DOHH2 (cell line): ENCODE data around the gene PLS3.
"Not testable (repeated sequence)": the region's sequence is repeated elsewhere in the genome, so short reads cannot be mapped to it uniquely, and the experiment has no call there.

Experiments used
- H3F3A ChIP-seq: fragments of 200-600 bp; sonication (generic), shearing (Covaris generic); 2 replicates; pipeline ENCODE4 v1.6.0; 2016; ENCODE audit warnings: antibody characterized with exemption, mild to moderate bottlenecking; ENCODE audit not compliant: control insufficient read depth, insufficient read depth
- H3K27ac ChIP-seq: fragments of 200-600 bp; sonication (generic); 2 replicates; pipeline ENCODE4 v1.5.1; 2014; ENCODE audit warnings: low read depth, mild to moderate bottlenecking, low read length, moderate library complexity
- H3K27me3 ChIP-seq: fragments of 200-600 bp; sonication (generic); 2 replicates; pipeline ENCODE4 v1.6.1; 2014; ENCODE audit warnings: mild to moderate bottlenecking, low read length, mixed read lengths; ENCODE audit not compliant: control insufficient read depth
- H3K36me3 ChIP-seq: fragments of 200-600 bp; sonication (generic); 2 replicates; pipeline ENCODE4 v1.6.1; 2014; ENCODE audit warnings: mild to moderate bottlenecking, low read length, moderate library complexity, mixed read lengths; ENCODE audit not compliant: control insufficient read depth
- H3K4me1 ChIP-seq: fragments of 200-600 bp; sonication (generic); 2 replicates; pipeline ENCODE4 v1.6.1; 2014; ENCODE audit warnings: mild to moderate bottlenecking, low read length, mixed read lengths; ENCODE audit not compliant: control insufficient read depth
- H3K4me2 ChIP-seq: fragments of 200-600 bp; sonication (generic); 2 replicates; pipeline ENCODE4 v1.6.0; 2014; ENCODE audit warnings: mild to moderate bottlenecking, low read length, moderate library complexity
- H3K4me3 ChIP-seq: fragments of 200-600 bp; sonication (generic); 2 replicates; pipeline ENCODE4 v1.5.1; 2014; ENCODE audit warnings: mild to moderate bottlenecking, low read length, mixed read lengths
- H3K79me2 ChIP-seq: fragments of 200-600 bp; sonication (generic); 2 replicates; pipeline ENCODE4 v1.6.1; 2014; ENCODE audit warnings: mild to moderate bottlenecking, low read length, mixed read lengths; ENCODE audit not compliant: control insufficient read depth
- H3K9me2 ChIP-seq: fragments of 200-600 bp; sonication (generic); replicated peaks from 2 replicates; pipeline ENCODE4 v1.6.1; 2014; ENCODE audit warnings: mild to moderate bottlenecking, low read length, mixed read lengths; ENCODE audit not compliant: control insufficient read depth
- H3K9me3 ChIP-seq: fragments of 200-600 bp; sonication (generic); 2 replicates; pipeline ENCODE4 v1.6.1; 2014; ENCODE audit warnings: antibody characterized with exemption, low read length, mixed read lengths; ENCODE audit not compliant: control insufficient read depth, insufficient read depth
- H4K20me1 ChIP-seq: fragments of 200-600 bp; sonication (generic); 2 replicates; pipeline ENCODE4 v1.6.0; 2014; ENCODE audit warnings: low read depth, mild to moderate bottlenecking, antibody characterized with exemption, low read length, moderate library complexity; ENCODE audit not compliant: control insufficient read depth, insufficient read depth
- EZH2phosphoT487 ChIP-seq: fragments of 200-600 bp; sonication (generic); IDR thresholded peaks from 2 replicates; pipeline ENCODE4 v1.6.1; 2017; ENCODE audit warnings: borderline replicate concordance, mild to moderate bottlenecking, antibody characterized with exemption, low read length, moderate library complexity, mixed read lengths
- TF ChIP-seq, protein P1 (sequence below): fragments of 200-600 bp; sonication (generic); IDR thresholded peaks from one replicate; pipeline ENCODE4 v1.5.1; 2014; ENCODE audit warnings: antibody characterized with exemption, mild to moderate bottlenecking, low read depth, low read length; ENCODE audit not compliant: poor library complexity, severe bottlenecking

Gene PLS3

DNA sequence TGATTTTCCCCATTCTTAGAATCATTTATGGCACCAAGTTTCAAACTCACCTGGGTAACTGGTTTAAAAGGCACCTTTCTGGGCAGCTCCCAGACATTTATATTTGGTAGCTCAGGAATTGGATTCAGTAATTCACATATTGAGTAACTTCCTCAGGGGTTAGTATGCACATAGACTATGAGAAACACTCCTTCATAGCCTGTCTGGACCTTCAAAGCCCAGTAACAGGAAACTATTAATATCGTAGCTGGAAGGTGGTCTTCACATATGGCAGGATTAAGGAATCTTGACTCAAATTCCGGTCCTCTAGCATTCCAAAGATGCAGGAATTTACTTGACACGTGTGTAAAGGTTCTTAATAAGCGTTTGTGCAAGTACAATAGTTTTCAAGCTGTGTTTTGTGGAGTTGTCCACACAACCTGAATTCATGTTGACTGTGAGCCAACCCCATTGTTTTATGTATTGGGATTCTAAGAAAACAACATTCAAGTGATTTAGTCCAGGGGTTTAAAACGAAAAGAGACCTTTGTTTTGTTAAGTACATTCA is 78.4 kb downstream of the PLS3 start:
- Histone ChIP-seq H3K27me3 (no peaks in the 10 kb centered on the region), H3K79me2 (no peaks in the 10 kb centered on the region), H3K4me3 (no peak overlapping the region), H3K4me1 (no peaks in the 10 kb centered on the region), H4K20me1 (no peaks in the 10 kb centered on the region), H3K4me2 (no peak overlapping the region), H3K9me2 (no peaks in the 10 kb centered on the region), H3F3A (no peaks in the 10 kb centered on the region), H3K9me3 (no peaks in the 10 kb centered on the region), H3K36me3 (no peaks in the 10 kb centered on the region), H3K27ac (no peak overlapping the region)
- TF ChIP-seq, protein P1, sequence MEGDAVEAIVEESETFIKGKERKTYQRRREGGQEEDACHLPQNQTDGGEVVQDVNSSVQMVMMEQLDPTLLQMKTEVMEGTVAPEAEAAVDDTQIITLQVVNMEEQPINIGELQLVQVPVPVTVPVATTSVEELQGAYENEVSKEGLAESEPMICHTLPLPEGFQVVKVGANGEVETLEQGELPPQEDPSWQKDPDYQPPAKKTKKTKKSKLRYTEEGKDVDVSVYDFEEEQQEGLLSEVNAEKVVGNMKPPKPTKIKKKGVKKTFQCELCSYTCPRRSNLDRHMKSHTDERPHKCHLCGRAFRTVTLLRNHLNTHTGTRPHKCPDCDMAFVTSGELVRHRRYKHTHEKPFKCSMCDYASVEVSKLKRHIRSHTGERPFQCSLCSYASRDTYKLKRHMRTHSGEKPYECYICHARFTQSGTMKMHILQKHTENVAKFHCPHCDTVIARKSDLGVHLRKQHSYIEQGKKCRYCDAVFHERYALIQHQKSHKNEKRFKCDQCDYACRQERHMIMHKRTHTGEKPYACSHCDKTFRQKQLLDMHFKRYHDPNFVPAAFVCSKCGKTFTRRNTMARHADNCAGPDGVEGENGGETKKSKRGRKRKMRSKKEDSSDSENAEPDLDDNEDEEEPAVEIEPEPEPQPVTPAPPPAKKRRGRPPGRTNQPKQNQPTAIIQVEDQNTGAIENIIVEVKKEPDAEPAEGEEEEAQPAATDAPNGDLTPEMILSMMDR: no peak
- TF ChIP-seq EZH2phosphoT487: no peak

- TF ChIP-seq, protein P1: no peak
- TF ChIP-seq EZH2phosphoT487: no peak
- no peaks in the 10 kb centered on the region for H3K27me3 ChIP-seq
- H3K9me3 ChIP-seq: no peaks in the 10 kb centered on the region
- H3F3A ChIP-seq: no peaks in the 10 kb centered on the region
- no peak overlapping the region for H3K4me3 ChIP-seq
- no peaks in the 10 kb centered on the region for H4K20me1 ChIP-seq
- H3K36me3 ChIP-seq: no peaks in the 10 kb centered on the region
- no peaks in the 10 kb centered on the region for H3K79me2 ChIP-seq
- H3K4me2 ChIP-seq: no peak overlapping the region
- H3K9me2 ChIP-seq: no peaks in the 10 kb centered on the region
- no peaks in the 10 kb centered on the region for H3K4me1 ChIP-seq
- H3K27ac ChIP-seq: no peak overlapping the region
Measured at GRCh38 chrX:115642311-115642710, 81.3 kb downstream of the PLS3 start.

GRCh38 chrX:115642895-115643530 is 82.0 kb downstream of the PLS3 start:
- TF ChIP-seq, protein P1: peak; percentile 55
- TF ChIP-seq EZH2phosphoT487: no peak
- H3K9me3 ChIP-seq: no peaks in the 10 kb centered on the region
- no peaks in the 10 kb centered on the region for H3K9me2 ChIP-seq
- H4K20me1 ChIP-seq: no peaks in the 10 kb centered on the region
- H3K79me2 ChIP-seq: no peaks in the 10 kb centered on the region
- no peak overlapping the region for H3K4me3 ChIP-seq
- H3K27ac ChIP-seq: no peak overlapping the region
- no peaks in the 10 kb centered on the region for H3K27me3 ChIP-seq
- no peaks in the 10 kb centered on the region for H3K4me1 ChIP-seq
- H3F3A ChIP-seq: no peaks in the 10 kb centered on the region
- no peaks in the 10 kb centered on the region for H3K36me3 ChIP-seq
- no peak overlapping the region for H3K4me2 ChIP-seq

GRCh38 chrX:115644397-115644796 is 83.4 kb downstream of the PLS3 start:
- not testable (repeated sequence) for H3K27me3 ChIP-seq, H4K20me1 ChIP-seq, H3K79me2 ChIP-seq, H3K4me1 ChIP-seq, H3K4me2 ChIP-seq, H3K36me3 ChIP-seq, H3K4me3 ChIP-seq, H3K9me2 ChIP-seq, H3F3A ChIP-seq, H3K9me3 ChIP-seq, H3K27ac ChIP-seq
